ENCODE data around the gene IGSF9B. TPM values are rescaled to one million over a fixed set of nuclear protein-coding genes. Genes with fewer than 3 reads are reported as not detected.

Gene IGSF9B
- total and polyA plus RNA-seq, 2 experiments from 2014 or later, result 0.30 to 0.65 TPM

- H3K4me1 ChIP-seq (ENCODE audit: insufficient read depth), result peaks cover 3% of the 10 kb centered on the region
- peaks cover 69% of the 10 kb centered on the region for H3K27me3 ChIP-seq
- peak overlapping the region; percentile 59 for H3K4me2 ChIP-seq
These were observed 4.3 kb downstream of the IGSF9B start for GRCh38 chr11:133952199-133953190.

GRCh38 chr11:133951327-133952198 is 5.2 kb downstream of the IGSF9B start:
- TF ChIP-seq CTCF (IDR thresholded peaks at IDR 0.05; ENCODE audit: poor library complexity) (no peak), EZH2 (IDR thresholded peaks at IDR 0.05; ENCODE audit: borderline replicate concordance) (no peak), EZH2phosphoT487 (IDR thresholded peaks at IDR 0.05; ENCODE audit: low read depth, severe bottlenecking, unreplicated experiment) (no peak)
- Histone ChIP-seq H3K9me2 (replicated peaks; ENCODE audit: insufficient read depth) (no peaks in the 10 kb centered on the region), H3K27me3 (peaks cover 75% of the 10 kb centered on the region), H3K9me3 (ENCODE audit: low read depth) (no peaks in the 10 kb centered on the region), H3K4me3 (no peak overlapping the region), H4K20me1 (ENCODE audit: insufficient read depth, poor library complexity, severe bottlenecking) (no peaks in the 10 kb centered on the region), H2AFZ (no peak overlapping the region), H3K36me3 (replicated peaks; ENCODE audit: insufficient read depth, low read depth) (no peaks in the 10 kb centered on the region), H3K4me1 (ENCODE audit: insufficient read depth) (peaks cover 3% of the 10 kb centered on the region), H3K4me2 (peak overlapping the region; percentile 59), H3K27ac (no peak overlapping the region), H3K79me2 (no peaks in the 10 kb centered on the region)
- DNase-seq (ENCODE audit: low spot score), result no peak
- WGBS (ENCODE audit: low lambda C conversion rate, missing lambda C conversion rate), result 34% methylated on average over 32 of the region's 32 CpGs

More at GRCh38 chr11:133952199-133953190, 4.3 kb downstream of the IGSF9B start:
- Histone ChIP-seq H3K9me3 (ENCODE audit: low read depth) (no peaks in the 10 kb centered on the region), H4K20me1 (ENCODE audit: insufficient read depth, poor library complexity, severe bottlenecking) (no peaks in the 10 kb centered on the region), H3K9me2 (replicated peaks; ENCODE audit: insufficient read depth) (no peaks in the 10 kb centered on the region), H2AFZ (no peak overlapping the region), H3K79me2 (no peaks in the 10 kb centered on the region), H3K27ac (no peak overlapping the region), H3K4me3 (no peak overlapping the region), H3K36me3 (replicated peaks; ENCODE audit: insufficient read depth, low read depth) (no peaks in the 10 kb centered on the region)
- no peak for DNase-seq (ENCODE audit: low spot score)
- TF ChIP-seq EZH2phosphoT487 (IDR thresholded peaks at IDR 0.05; ENCODE audit: low read depth, severe bottlenecking, unreplicated experiment), result no peak
- WGBS (ENCODE audit: low lambda C conversion rate, missing lambda C conversion rate), result 85% methylated on average over 10 of the region's 10 CpGs

- Histone ChIP-seq H3K27me3 (peaks cover 72% of the 10 kb centered on the region), H3K4me2 (peak overlapping the region; percentile 59), H4K20me1 (ENCODE audit: insufficient read depth, poor library complexity, severe bottlenecking) (no peaks in the 10 kb centered on the region), H3K4me3 (no peak overlapping the region), H3K9me3 (ENCODE audit: low read depth) (no peaks in the 10 kb centered on the region), H3K4me1 (ENCODE audit: insufficient read depth) (peaks cover 3% of the 10 kb centered on the region), H3K27ac (no peak overlapping the region), H3K9me2 (replicated peaks; ENCODE audit: insufficient read depth) (no peaks in the 10 kb centered on the region), H3K36me3 (replicated peaks; ENCODE audit: insufficient read depth, low read depth) (no peaks in the 10 kb centered on the region), H3K79me2 (no peaks in the 10 kb centered on the region), H2AFZ (no peak overlapping the region)
- WGBS (ENCODE audit: low lambda C conversion rate, missing lambda C conversion rate), result 36% methylated on average over 14 of the region's 17 CpGs
- TF ChIP-seq EZH2phosphoT487 (IDR thresholded peaks at IDR 0.05; ENCODE audit: low read depth, severe bottlenecking, unreplicated experiment), result no peak
- TF ChIP-seq CTCF (IDR thresholded peaks at IDR 0.05; ENCODE audit: poor library complexity), result no peak
- TF ChIP-seq EZH2 (IDR thresholded peaks at IDR 0.05; ENCODE audit: borderline replicate concordance), result no peak
- no peak for DNase-seq (ENCODE audit: low spot score)
These were observed 5.9 kb downstream of the IGSF9B start for GRCh38 chr11:133950874-133951326.
